Superior temporal gyrus (tissue), 1 donor: Measurements from ENCODE around the gene PLIN5.

Experiments used
- DNase-seq: peaks from one replicate; pipeline ENCODE4 v3.0.0-alpha.2; 2016; ENCODE audit errors: extremely low spot score

Gene PLIN5

GRCh38 chr19:4522291-4523002, 12.6 kb downstream of the PLIN5 start:
- no peak for DNase-seq

- DNase-seq, result no peak
These were observed 13.2 kb downstream of the PLIN5 start for GRCh38 chr19:4521888-4522242.

GRCh38 chr19:4521170-4521887, 13.7 kb downstream of the PLIN5 start:
- DNase-seq, result no peak

- no peak for DNase-seq
These were observed 15.3 kb downstream of the PLIN5 start for GRCh38 chr19:4519521-4520277.

- no peak for DNase-seq
These were observed 15.9 kb downstream of the PLIN5 start for GRCh38 chr19:4519172-4519496.

GRCh38 chr19:4518345-4519171, 16.5 kb downstream of the PLIN5 start, which contains the start of gene PLIN4:
Gene PLIN4 (minus strand): TSS chr19:4518486. CDS start chr19:4518272, 214 bp downstream.
- DNase-seq, result no peak

GRCh38 chr19:4517451-4518057, 17.5 kb downstream of the PLIN5 start:
- no peak for DNase-seq

- DNase-seq, result no peak
These were observed 18.1 kb downstream of the PLIN5 start for GRCh38 chr19:4516939-4517300.

- DNase-seq, result no peak
These were observed 18.7 kb downstream of the PLIN5 start for GRCh38 chr19:4516199-4516938.

- DNase-seq, result no peak
These were observed 19.3 kb downstream of the PLIN5 start for GRCh38 chr19:4515732-4516131.

GRCh38 chr19:4513248-4513647, 21.8 kb downstream of the PLIN5 start:
- no peak for DNase-seq

- DNase-seq, result no peak
These were observed 23.0 kb downstream of the PLIN5 start for GRCh38 chr19:4512070-4512469.

- DNase-seq, result no peak
These were observed 23.5 kb downstream of the PLIN5 start for GRCh38 chr19:4511300-4512054.

- DNase-seq, result no peak
These were observed 24.4 kb downstream of the PLIN5 start for GRCh38 chr19:4510435-4511255.

GRCh38 chr19:4508698-4509097, 26.3 kb downstream of the PLIN5 start:
- DNase-seq, result no peak

- no peak for DNase-seq
These were observed 27.2 kb downstream of the PLIN5 start for GRCh38 chr19:4507804-4508203.

- DNase-seq, result no peak
These were observed 27.9 kb downstream of the PLIN5 start for GRCh38 chr19:4507150-4507452.

- DNase-seq, result no peak
These were observed 28.4 kb downstream of the PLIN5 start for GRCh38 chr19:4506449-4507149.
